Measurements from ENCODE around the gene GPR35.

DNA sequence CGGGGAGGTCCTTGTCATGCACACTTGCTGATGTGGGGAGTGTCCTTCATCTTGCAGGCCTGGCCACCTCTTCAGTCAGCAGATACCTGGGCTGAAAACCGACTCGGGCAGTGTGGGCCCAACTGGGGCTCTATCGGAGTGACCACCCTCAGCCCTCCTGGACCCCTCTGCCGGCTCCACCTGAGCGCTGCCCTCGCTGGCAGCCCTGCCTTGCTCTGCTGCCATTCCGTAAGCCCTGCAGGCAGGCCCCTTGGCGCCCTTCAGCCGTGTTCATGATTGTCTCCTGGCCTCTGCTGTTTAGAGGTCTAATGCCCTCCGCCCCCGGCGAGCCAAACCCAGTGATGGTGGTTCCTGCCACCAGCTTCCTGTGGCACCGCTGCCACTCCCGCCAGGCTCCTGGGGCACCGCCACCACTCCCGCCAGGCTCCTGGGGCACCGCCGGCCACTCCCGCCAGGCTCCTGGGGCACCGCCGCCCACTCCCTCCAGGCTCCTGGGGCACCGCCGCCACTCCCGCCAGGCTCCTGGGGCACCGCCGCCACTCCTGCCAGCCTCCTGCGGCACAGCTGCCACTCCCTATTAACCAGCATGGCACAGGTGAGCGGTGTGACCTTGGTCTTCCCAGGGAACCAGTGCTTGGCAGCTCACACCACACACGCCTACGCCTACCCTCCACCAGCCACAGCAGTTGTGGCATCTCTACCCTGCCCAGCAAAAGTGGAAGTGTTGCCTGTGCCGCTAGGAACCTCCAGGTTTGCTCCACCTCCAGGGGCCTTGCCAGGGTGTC is 22.8 kb upstream of the GPR35 start:
- no peak for TF ChIP-seq POLR2A (IDR thresholded peaks at IDR 0.05)
- TF ChIP-seq, protein P1, sequence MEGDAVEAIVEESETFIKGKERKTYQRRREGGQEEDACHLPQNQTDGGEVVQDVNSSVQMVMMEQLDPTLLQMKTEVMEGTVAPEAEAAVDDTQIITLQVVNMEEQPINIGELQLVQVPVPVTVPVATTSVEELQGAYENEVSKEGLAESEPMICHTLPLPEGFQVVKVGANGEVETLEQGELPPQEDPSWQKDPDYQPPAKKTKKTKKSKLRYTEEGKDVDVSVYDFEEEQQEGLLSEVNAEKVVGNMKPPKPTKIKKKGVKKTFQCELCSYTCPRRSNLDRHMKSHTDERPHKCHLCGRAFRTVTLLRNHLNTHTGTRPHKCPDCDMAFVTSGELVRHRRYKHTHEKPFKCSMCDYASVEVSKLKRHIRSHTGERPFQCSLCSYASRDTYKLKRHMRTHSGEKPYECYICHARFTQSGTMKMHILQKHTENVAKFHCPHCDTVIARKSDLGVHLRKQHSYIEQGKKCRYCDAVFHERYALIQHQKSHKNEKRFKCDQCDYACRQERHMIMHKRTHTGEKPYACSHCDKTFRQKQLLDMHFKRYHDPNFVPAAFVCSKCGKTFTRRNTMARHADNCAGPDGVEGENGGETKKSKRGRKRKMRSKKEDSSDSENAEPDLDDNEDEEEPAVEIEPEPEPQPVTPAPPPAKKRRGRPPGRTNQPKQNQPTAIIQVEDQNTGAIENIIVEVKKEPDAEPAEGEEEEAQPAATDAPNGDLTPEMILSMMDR (IDR thresholded peaks at IDR 0.05) = no peak

All from sigmoid colon (tissue), 3 donors.